HK-2 (cell line): ENCODE measurements around the gene VWA8.
"Not testable (repeated sequence)": the region's sequence is repeated elsewhere in the genome, so short reads cannot be mapped to it uniquely, and the experiment has no call there.

Source experiments
- DNase-seq: peaks from one replicate; pipeline ENCODE4 v3.0.0-alpha.2; 2018; ENCODE audit not compliant: unreplicated experiment

VWA8 gene

DNA sequence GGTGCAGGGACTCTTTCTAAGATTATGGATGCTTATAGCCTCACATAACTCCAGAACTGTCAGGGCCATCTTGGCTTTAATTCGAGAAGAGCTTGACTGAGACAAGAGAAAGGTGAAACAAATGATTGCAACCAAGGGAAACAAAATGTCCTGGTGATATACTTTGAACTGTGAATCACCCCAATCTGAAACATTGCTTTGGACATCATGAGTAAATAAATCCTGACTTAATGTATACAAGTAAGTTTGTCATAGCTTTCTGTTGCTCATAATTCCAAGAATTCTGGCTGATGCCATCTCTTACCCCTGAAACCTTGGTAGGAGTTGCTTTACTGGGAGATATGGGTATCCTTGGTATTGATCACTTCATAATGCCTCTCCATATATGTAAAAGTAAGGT is 5.8 kb upstream of the VWA8 start:
- no peak for DNase-seq

DNA sequence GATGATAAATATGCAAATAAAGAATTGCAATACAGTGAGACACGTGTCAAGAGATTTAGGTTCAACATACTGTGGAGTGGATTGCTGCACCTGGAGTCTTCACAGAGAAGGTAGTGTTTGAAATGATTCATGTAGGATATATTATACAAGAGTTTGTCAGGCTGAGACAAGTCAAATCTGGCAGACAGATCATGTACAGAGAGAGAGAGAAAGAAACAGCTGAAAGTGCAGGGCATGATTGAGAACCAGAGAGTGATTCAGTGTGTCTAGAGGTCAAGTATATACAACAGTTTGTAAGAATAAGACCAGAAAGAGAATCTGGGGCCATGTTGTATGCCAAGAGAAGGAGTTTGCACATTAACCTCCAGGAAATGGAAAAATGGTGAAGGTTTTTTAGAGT is 2.1 kb upstream of the VWA8 start:
- DNase-seq = no peak

DNA sequence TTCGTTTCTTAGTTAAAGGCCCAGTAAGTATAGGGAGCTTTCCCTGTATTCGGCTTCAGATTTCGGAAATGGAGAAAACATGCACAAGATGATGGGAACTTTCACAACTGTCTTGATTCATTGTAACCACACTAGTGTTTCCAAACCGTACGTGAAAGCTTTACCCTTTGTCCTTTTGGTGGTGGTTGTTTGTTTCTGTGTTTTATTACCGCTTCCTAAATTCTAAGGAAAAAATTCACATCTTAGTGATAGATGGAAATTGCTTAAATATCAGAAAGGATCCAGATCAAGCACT is 504 bp upstream of the VWA8 start:
- no peak for DNase-seq

DNA sequence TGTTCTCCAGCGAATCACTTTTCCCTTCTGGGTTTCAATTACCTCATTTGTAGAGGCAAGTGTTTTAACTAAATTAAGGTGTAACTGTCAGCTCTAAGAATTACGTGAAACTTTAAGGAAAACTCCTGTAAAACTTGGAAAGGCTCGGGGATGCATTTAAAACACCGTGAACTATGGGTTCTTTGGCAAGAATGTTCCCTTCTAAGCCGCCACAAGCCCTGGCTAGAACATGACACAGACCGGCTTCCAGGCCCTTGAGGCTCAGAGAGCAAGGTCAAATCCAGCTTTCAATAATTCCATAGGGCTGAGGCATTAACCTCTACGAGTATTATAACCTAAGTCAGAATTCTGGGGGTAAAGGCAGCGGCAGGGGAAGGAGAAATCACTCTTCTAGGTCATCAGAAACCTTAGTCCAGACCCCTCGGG is 685 bp downstream of the VWA8 start:
- DNase-seq = peak; percentile 28

DNA sequence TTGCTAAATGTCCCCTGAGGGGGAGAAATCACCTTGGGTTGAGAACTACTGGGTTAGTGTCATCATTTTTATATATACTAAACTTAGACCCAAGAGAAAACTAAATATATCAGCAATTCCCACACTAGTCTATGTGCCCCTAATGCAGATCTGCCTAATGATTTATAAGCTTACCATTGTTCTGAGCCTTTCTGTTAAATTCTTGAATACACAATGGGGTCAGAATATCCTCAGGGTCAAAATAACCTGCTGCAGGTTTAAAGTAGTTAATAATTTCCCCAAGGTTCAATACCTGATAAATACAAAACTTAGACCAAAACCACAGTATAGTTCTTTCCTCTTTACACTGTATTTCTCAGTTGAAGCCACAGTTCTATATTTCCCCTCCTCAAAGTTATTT is 4.6 kb downstream of the VWA8 start:
- DNase-seq = no peak

DNA sequence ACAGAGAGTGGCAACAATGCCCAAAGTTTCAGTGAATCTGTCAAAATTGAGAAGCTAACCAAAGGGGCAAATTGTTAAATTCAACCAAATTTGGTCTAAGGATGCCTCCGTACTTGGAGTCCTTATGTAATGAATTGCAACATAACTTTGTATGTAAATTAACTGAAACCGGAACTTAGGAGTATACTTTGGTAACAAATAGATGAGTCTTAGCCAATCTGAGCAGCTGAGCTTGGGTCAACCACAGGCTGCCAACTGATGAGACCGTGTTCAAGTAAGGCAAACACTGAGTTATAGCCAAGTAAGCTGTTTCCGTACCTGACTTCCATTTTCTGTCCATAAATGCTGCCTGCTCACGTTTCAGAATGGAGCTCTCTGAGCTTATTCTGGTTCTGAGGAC is 5.3 kb downstream of the VWA8 start:
- DNase-seq = no peak

DNA sequence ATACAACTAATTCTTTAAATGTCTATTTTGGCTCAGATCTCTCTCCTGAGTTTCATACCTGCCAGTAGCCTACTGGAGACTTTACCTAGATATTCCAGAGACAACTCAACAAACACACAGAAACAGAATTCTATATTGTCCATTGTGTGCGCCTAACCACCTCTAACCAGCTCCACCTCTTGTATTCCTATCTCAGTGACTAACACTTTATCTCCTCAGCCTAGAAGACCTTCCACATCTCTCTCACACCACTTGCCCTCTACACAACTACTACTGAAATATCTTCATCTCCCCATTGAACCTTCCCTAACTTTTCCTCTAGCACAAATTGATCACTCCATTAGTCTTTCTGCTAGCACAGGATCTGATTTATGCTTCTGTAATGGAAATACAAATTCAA is 6.7 kb downstream of the VWA8 start:
- no peak for DNase-seq

DNA sequence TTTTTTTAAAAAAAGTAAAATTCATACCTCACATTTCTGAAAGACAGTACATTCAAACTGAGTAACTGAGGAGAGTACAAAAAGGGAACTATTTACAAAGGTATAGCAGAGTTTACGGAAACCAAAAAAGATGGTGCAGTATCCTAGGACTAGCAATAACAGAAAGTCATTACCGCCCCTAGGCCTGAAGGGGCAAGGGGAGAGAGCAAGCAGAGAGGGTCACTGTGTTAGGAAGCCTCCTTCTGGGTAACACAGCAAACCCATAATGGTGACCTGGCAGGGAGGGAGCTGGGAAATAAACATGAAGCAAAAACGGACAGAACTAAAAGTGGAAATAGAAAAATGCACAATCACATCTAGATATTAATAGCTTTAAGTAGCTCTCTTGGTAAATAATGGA is 8.2 kb downstream of the VWA8 start:
- DNase-seq = no peak

DNA sequence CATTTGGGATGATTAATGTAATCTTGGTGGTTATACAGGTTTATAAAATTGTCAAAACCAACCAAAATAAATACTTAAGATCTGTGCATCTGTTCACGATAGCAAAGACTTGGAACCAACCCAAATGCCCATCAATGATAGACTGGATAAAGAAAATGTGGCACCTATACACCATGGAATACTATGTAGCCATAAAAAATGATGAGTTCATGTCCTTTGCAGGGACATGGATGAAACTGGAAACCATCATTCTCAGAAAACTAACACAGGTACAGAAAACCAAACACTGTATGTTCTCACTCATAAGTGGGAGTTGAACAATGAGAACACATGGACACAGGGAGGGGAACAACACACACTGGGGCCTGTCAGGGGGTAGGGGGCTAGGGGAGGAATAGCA is 11.8 kb downstream of the VWA8 start:
- DNase-seq = not testable (repeated sequence)

DNA sequence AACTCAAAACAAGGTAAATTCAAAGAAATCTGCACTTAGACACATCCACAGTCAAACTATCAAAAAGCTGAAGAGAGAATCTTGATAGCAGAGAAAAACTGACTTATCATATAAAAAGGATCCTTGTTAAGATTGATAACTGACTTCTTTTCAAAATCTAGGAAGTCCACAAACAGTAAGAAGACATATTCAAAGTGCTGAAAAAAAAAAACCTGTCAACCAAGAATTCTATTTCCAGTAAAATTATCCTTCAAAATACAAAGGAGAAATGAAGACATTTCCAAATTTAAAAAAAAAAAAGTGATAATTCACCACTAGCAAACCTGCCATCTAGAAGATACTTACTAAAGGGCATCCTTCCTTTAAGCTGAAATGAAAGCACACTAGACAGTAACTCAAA is 15.0 kb downstream of the VWA8 start:
- no peak for DNase-seq

DNA sequence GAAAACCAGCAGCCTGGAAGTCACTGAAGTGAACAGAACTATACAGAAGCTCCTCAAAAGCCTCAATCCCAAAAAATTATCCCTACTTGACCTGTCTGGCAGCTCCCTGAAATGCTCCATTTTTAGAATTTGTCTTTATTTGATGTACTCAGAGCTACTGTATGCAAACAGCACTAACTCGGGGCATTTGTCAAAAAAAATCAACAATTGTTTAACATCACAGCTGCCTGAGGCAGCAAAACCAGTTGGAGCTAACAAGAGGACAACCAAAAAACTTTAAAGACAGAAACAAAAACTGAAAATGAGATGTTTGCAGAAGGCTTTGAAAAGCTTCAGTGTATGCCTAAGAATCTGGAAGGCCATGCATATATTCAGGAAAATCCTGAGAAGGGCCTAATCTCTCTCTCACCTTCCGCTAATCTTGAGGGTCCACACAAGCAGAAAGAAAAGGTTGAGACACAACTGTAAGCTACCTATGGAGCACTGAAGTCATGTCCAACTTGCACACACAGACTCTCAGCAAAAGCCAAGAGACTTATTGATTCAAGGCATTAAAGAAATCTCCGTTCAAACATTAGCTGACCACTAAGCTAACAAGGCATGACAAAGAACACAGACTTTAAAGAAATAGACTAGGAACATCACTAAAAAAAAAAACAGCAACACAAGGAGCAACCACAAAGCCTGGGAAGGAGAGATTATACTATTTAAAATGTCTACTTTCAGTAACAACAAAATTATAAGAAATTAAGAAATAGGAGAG is 16.1 kb downstream of the VWA8 start:
- DNase-seq = no peak

DNA sequence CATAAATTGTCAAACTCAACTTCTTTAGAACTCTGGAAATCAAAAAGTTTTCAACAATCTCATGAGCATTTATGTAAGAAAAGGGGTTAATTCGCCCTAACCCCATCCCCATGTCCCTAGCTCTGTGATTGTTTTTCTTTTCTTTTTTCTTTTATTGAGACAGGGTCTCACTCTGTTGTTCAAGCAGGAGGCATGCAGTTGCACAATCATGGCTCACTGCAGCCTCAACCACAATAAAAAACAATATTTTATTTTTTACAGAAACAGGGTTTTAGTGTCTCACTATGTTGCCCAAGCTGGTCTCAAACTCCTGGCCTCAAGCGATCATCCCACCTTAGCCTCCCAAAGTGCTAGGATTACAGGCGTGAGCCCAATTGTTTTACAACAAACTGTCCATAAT is 16.7 kb downstream of the VWA8 start:
- DNase-seq = no peak

DNA sequence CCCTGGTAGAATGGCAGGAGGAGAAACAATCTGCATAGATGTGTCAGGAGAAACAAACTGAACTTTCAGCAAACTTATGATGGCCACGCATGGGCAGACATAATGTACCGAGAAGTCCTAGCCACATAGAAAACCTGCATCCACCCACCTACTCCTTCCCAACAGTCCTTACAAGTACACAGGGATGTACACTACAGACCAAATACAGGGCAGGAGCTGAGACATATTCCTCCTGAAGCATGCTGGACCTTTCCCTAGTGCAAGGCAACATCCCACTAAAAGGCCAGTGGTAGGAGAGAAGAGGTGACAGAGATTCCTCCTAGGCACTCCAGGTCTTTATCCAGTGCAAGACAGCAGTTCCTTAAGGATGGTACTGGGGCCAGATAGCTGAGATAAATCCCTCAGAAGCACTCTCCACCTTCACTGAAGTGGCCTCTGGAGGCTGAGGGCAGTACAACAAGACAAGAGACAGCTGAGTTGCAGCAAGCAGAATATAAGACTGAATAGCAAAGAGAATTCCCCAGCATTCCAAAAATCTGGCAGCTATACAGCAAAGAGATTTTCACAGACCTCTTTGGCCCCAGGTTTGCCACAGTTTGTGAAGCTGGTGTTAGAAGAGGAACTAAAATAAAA is 18.3 kb downstream of the VWA8 start:
- peak; percentile 23 for DNase-seq

DNA sequence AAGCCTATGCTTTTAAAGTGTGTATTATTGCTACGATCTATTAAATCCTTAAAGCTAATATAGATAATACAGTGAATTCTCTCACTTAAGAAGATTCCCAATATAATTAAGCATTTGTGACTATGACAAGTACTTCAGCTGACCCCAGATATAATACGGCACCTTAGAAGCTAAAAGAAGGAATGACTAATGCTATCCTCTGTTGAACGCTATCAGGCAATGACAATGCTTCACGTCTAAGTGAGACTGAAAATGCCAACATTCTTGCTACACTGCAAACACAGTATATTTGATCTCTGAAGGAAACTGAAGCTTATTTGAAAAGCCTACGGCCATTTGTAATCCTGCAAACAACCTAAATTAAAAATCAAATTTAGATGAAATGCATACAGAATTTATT is 19.7 kb downstream of the VWA8 start:
- no peak for DNase-seq

DNA sequence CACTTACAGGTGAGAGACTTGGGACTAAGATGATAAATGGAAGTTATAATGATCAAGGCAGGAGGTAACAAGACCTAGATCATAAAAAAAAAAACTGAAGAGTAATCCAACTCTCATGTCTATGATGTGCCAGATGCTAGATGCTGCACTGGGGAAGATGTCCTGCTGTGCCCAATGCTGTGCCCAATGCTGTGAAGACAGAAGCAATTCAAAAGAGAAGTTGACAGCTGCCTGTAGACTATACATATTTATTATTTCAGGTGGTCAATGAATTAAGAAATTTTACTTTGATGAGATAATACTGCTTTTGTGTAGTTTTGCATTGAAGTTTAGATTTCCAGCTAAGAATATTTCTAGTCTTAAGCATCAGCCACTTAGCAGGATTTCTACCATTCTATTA is 21.5 kb downstream of the VWA8 start:
- no peak for DNase-seq

DNA sequence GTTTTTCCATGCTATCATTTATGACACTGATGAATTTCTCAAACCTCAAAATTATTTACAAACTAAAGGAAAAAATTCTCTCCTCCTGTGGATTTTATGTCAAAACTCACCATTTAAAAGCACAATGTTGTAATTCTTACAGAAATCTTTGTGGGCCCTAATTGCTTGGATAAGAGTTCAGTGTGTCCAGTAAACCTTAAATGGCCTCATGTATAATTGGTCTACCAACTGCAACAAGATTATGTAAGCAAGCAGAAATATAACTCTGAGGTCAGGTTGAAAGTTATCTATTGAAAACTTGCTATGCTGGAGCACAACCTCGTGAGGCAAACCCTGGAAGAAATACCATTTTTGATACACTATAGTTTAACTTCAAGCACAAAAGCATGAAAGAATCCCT is 22.0 kb downstream of the VWA8 start:
- no peak for DNase-seq

DNA sequence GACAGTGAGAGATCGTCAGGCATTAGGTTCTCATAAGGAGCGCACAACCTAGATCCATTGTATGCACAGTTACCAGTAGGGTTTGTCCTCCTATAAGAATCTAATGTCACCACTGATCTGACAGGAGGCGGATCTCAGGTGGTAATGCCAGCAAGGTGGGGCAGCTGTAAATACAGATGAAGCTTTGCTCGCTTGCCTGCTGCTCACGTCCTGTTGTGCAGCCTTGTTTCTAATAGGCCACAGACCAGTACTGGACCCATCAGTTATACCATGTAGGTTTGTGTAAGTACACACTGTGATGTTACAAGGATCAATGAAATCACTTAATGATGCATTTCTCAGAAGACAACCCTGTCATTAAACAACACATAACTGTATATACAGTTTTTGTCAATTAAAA is 23.5 kb downstream of the VWA8 start:
- DNase-seq = no peak

DNA sequence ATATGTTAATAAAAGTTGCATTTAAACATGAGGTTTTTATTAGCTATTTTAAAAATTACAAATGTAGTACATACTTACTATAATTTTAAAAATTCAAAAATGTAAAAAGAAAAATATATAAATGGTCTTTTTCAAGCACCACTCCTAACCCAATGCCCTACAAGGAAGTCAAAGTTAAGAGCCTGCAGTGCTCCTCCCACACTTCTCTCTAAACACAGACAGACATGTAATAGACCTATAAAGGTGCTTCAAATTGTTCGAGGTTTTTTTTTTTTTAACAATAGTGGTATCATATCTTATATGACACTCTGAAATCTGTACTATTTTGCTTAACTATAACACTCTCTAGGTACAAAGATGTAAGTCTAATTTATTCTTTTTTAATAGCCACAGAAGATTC is 25.4 kb downstream of the VWA8 start:
- DNase-seq = no peak

DNA sequence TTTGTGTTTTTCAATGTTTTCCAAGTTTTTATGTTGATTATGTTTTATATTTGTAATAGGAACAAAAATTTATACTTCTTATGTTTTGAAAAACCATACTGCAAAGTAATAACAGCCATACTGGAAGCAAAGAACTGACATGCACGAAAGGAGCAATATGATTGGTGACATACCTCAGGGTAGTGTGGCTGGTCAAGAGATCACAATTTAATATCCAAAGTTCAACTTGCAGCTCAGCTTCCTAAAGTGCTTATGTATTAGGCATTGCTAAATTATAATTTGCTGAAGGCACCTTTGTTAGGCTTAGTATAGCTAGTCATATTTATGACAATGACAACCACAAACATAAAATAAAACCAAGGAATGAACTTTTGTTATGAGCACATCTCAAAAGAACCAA is 25.9 kb downstream of the VWA8 start:
- DNase-seq = no peak

DNA sequence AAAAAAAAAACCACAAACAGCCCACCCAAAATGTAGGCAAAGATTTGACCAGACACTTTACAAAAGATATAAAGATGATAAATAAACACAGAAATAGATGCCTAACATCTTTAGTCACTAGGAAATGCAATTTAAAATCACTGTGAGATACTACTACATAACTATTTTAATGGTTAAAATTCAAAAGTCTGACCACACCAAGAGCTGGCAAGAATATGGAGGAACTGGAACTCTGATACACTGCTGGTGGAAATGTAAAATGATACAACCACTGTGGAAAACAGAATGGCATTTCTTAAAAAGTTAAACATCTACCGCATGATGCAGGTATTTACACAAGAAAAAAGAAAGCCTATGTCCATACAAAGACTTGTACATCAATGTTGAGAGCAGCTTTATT is 26.8 kb downstream of the VWA8 start:
- no peak for DNase-seq

DNA sequence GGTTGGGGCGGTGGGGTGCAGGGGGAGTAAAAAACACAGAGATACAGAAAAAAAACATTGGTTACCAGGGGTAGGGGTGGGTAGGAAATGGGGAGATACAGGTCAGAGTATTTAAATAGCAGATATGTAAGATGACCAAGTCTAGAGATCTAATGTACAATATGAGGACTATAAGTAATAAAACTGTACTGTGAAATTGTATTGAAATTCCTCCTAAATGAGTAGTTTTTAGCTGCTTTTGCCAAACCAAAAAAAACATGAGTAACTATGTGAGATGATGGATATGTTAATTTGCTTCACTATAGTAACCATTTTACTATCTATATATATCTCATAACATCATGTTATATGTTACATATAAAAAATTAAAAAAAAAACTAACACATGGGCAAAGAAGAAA is 29.6 kb downstream of the VWA8 start:
- no peak for DNase-seq

DNA sequence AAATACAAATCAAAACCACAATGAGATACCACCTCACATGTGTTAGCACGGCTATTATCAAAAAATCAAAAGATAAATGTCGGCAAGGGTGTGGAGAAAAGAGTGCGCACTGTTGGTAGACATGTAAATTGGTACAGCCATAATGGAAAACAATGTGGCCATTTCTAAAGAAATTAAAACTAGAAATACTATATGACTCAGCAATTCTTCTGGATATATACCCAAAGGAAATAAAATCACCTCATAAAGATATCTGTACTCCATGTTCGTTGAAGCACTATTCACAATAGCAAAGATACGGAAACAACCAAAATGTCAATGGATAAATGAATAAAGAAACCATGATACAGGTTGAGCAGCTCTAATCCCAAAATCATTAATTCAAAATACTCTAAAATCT is 30.8 kb downstream of the VWA8 start:
- no peak for DNase-seq

DNA sequence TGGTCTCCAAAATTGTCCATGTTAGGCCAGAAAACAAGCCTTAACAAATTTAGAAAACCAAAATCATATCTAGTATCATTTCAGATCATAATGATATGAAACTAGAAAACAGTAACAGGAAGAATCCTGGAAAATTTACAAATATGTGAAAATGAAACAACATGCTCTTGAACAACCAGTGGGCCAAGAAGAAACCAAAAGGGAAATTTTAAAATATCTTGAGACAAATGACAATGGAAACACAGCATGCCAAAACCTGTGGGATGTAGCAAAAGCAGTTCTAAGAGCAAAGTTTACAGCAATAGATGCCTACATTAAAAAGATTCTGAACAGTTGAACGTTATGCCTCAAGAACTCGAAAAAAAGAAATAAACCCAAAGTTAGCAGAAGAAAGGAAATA is 32.6 kb downstream of the VWA8 start:
- DNase-seq = no peak

DNA sequence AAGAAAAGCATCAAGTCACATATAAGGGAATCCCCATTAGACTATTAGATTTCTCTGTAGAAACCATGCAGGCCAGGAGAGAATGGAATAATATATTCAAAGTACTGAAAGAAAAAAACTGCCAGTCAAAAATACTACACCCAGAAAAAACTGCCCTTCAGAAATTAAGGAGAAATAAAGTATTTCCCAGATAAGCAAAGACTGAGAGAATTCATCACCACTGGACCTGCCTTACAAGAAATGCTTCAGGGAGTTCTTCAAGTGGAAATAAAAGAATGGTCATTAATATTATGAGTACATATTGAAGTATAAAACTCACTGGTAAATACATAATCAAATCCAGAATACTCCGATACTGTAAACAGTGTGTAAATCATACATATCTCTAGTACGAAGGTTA is 35.9 kb downstream of the VWA8 start:
- no peak for DNase-seq
